HEK293T (cell line): ENCODE results near the gene PID1.

Experiments used
- BHLHE40 ChIP-seq: fragments of 450-650 bp; IDR thresholded peaks from 2 replicates; pipeline ENCODE4 v1.6.1; 2016; ENCODE audit warnings: mild to moderate bottlenecking, moderate library complexity, borderline replicate concordance
- ELF4 ChIP-seq: fragments of 450-650 bp; IDR thresholded peaks from 2 replicates; pipeline ENCODE4 v1.6.1; 2017; ENCODE audit warnings: antibody characterized with exemption
- FOXA1 ChIP-seq: fragments of 450-650 bp; IDR thresholded peaks from 2 replicates; pipeline ENCODE4 v1.6.1; 2016; ENCODE audit warnings: mild to moderate bottlenecking
- FOXK2 ChIP-seq: fragments of 450-650 bp; IDR thresholded peaks from 2 replicates; pipeline ENCODE4 v1.6.1; 2016; ENCODE audit warnings: mild to moderate bottlenecking
- FOXM1 ChIP-seq: fragments of 450-650 bp; IDR thresholded peaks from 2 replicates; pipeline ENCODE4 v1.6.1; 2017; ENCODE audit warnings: mild to moderate bottlenecking, borderline replicate concordance
- L3MBTL2 ChIP-seq: fragments of 450-650 bp; conservative IDR thresholded peaks from 2 replicates; pipeline ENCODE4 v1.6.1; 2016; ENCODE audit warnings: mild to moderate bottlenecking
- NFRKB ChIP-seq: fragments of 450-650 bp; IDR thresholded peaks from 2 replicates; pipeline ENCODE4 v1.6.1; 2016; ENCODE audit warnings: mild to moderate bottlenecking, moderate library complexity
- SP1 ChIP-seq: fragments of 450-650 bp; IDR thresholded peaks from 2 replicates; pipeline ENCODE4 v1.6.1; 2017
- SUZ12 ChIP-seq: fragments of 450-650 bp; IDR thresholded peaks from 2 replicates; pipeline ENCODE4 v1.6.1; 2016; ENCODE audit warnings: mild to moderate bottlenecking
- TARDBP ChIP-seq: fragments of 450-650 bp; IDR thresholded peaks from 2 replicates; pipeline ENCODE4 v1.6.1; 2016
- ZNF384 ChIP-seq: fragments of 450-650 bp; IDR thresholded peaks from 2 replicates; pipeline ENCODE4 v1.6.1; 2016

DNA sequence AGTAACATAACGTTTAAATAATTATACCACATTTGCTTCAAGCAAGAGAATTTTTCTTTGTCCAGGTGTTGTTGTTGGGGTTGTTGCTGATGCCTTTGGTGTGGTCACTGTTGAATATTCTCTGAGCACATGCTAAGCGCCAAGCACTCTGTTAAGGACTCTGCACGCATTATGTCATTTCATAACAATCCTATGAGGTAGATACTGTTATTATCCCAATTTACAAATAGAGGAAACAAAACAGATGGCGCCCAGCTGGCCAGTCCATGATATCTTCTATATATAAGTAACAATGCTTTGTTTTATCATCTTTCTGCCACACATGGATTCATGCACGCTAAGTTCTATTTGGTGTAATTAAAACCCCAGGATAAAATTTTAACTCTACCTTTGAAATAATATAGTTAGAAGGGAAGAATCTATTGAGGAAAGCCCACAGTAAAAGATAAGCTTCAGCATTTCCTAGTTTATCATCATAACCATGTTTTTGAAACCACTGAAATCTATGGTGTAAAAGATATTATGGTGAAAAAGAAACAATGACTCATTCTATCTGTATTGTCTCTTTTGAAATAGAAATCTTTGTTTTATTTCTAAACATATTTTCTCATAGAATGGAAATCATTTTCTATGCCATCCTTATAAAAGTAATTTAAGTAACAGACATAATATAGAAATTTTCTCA, 199.7 kb downstream of the PID1 start:
- no peak for TF ChIP-seq BHLHE40
- TF ChIP-seq NFRKB: no peak
- TF ChIP-seq FOXM1: no peak
- TF ChIP-seq ZNF384: no peak
- no peak for TF ChIP-seq SP1
- TF ChIP-seq FOXK2: no peak
- no peak for TF ChIP-seq L3MBTL2
- TF ChIP-seq SUZ12: no peak
- TF ChIP-seq FOXA1: no peak
- no peak for TF ChIP-seq ELF4
- no peak for TF ChIP-seq TARDBP
